ENCODE data around the gene RUNX1.

DNA sequence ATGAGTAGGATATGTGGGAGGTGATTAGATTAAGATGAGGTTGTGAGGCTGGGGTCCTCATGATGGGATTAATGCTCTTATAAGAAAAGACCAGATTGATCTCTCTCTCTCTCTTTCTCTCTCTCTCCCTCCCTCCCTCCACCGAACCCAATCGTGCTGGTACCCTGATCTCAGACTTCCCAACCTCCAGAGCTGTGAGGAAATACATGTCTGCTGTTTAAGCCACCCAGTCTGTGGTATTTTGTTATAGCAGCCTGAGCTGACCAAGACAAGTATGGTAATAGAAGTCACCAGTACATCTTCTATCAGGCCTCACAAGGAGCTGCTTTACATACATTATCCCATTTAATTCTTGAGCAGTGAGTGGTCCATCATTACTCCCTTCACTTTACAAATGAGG lies 149.8 kb downstream of the RUNX1 start:
- TF ChIP-seq, protein P1, sequence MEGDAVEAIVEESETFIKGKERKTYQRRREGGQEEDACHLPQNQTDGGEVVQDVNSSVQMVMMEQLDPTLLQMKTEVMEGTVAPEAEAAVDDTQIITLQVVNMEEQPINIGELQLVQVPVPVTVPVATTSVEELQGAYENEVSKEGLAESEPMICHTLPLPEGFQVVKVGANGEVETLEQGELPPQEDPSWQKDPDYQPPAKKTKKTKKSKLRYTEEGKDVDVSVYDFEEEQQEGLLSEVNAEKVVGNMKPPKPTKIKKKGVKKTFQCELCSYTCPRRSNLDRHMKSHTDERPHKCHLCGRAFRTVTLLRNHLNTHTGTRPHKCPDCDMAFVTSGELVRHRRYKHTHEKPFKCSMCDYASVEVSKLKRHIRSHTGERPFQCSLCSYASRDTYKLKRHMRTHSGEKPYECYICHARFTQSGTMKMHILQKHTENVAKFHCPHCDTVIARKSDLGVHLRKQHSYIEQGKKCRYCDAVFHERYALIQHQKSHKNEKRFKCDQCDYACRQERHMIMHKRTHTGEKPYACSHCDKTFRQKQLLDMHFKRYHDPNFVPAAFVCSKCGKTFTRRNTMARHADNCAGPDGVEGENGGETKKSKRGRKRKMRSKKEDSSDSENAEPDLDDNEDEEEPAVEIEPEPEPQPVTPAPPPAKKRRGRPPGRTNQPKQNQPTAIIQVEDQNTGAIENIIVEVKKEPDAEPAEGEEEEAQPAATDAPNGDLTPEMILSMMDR (IDR thresholded peaks at IDR 0.05; ENCODE audit: low read depth, low read length), result no peak
- no peak for TF ChIP-seq EZH2phosphoT487 (IDR thresholded peaks at IDR 0.05; ENCODE audit: low read depth)
